Cerebellar cortex (tissue), 1 donor: ENCODE data around the gene PPTC7.
A peak's percentile ranks its signal among the peaks of the same experiment; 100 is the strongest.
"Not testable (repeated sequence)": the region's sequence is repeated elsewhere in the genome, so short reads cannot be mapped to it uniquely, and the experiment has no call there.

Source experiments
- DNase-seq: peaks from one replicate; pipeline ENCODE4 v3.0.0-alpha.2; 2015; ENCODE audit warnings: low spot score

Gene PPTC7

DNA sequence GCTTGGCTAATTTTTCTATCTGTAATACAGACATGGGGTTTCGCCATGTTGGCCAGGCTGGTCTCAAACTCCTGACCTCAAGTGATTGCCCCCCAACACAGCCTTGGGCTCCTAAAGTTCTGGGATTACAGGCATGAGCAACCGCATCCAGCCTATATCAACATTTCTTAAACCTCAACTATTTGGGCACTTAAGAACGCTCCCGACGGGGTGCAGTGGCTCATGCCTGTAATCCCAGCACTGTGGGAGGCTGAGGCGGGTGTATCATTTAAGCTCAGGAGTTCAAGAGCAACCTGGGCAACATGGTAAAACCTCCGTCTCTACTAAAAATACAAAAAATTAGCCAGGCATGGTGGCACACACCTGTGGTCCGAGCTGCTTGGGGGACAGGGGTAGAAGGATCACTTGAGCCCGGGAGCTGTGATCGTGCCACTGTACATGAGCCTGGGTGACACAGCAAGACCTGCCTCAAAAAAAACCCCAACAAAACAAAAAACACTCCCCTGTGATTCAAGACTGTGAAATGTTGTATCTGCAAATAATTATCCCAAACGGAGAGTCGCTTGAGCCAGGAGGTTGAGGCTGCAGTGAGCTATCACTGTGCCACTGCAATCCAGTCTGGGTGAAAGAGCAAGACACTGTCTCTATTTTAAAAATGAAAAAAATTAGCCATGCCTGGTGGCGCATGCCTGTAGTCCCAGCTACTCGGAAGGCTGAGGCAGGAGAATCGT, 21.5 kb downstream of the PPTC7 start:
- DNase-seq: no peak

DNA sequence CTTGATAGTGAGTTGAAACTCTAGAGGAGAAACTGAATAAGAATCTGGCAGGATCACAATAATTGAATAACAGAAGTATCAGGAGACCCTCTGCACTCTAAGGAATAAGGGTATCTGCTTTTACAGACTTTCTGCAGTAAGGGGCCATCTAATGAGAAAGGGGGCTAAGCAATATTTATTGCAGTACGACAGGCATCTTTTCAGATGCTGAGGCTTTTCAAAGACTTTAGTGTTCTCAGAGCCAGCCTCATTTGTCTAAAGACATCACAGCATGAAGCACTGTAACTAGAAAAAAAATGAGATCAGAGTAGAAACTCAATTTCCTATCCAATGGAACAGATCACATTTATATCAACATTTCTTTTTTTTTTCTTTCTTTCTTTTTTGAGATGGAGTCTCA, 22.2 kb downstream of the PPTC7 start:
- DNase-seq: no peak

DNA sequence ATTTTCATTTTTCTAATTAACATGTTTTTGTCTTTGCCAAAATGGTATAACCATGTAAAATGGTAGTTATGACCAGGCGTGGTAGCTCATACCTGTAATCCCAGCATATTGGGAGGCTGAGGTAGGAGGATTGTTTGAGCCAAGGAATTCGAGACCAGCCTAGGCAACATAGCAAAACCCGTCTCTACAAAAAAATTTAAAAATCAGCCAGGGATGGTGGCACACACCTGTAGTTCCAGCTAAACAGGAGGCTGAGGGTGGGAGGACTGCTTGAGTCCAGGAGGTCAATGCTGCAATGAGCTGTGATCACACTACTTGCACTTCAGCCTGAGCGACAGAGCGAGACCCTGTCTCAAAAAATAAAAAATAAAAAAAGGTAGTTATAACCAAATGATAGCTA, 23.1 kb downstream of the PPTC7 start:
- DNase-seq: no peak

DNA sequence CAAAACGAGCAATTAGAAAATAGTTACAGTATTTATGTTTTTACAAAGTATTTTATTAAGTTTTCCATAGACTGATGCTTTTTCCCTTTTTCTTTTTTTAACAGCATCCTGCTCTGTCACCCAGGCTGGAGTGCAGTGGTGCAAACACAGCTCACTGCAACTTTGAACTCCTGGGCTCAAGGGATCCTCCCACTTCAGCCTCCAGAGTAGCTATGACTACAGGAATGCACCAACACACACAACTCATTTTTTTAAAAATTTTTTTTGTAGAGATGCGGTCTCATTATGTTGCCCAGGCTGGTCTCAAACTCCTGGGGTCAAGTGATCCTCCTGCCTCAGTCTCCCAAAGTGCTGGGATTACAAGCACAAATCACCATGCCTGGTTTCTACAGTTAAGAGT, 24.2 kb downstream of the PPTC7 start:
- not testable (repeated sequence) for DNase-seq

DNA sequence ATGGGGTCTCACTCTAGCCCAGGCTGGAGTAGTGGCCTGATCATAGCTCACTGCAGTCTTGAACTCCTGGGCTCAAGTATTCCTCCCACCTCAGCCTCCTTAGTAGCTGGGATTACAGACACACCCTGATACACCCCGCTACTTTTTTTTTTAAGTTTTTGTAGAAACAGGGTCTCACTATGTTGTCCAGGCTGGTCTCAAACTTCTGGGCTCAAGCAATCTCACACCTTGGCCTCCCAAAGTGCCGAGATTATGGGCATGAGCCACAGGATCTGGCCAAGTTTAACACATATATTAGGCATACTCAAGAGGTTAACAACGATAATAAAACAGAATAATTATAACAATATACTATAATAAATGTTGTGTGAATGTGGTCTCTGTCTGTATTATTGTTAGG, 25.8 kb downstream of the PPTC7 start:
- DNase-seq: no peak

DNA sequence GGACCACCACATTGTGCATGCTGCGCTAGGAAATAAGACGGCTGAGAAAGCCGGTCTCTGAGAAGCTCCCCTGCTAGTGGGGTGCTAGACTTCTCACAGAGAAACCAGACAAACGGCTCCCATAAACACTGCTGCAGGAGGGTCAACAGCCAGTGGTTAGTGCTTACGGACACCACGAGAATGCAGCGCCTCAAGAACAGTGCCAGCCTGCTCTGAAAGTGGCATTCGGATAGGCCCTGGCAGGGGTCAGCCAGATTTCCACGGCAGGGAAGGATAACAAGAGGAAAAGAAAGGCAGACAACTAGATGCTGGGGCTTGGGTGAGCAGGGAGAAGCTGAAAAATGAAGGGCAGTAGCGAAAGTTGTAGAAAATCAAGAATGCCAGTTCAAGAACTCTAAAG, 26.4 kb downstream of the PPTC7 start:
- no peak for DNase-seq

DNA sequence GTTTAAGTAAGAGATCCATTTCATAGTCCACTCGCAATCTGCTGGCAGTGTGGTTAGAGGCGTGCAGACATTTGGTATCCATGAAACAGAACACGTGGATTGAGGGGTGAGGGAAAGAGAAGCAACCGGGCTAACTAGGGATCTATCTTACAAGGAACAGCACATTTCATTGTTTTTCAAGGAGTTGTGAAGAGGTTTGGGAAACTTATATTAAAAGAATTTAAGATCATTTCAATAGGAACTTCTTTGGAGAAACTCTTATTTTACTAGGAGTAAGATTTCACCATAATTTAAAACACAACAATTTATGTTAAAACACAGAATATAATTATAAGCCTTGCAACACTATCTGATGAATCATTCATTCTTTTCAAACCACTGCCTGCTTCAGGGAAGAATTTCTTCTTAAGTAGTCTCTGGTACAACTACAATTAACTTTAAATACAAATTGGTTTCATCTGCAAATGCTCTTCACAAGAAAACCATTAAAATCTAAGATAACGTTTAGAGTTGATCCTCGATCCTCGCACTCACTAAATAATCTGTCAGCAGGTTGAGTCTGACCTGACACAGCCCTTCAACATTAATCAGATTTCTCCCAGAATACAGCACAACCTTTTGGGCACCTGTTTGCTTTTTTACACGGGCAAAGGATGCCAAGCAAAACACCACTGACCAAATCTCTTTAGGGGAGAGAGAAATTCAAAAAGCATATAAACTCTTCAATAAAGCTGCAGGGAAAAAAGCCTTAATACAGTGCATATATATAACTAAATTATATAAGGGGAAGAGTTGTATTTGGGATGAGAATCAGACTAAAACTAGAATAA, 27.3 kb downstream of the PPTC7 start:
- no peak for DNase-seq

DNA sequence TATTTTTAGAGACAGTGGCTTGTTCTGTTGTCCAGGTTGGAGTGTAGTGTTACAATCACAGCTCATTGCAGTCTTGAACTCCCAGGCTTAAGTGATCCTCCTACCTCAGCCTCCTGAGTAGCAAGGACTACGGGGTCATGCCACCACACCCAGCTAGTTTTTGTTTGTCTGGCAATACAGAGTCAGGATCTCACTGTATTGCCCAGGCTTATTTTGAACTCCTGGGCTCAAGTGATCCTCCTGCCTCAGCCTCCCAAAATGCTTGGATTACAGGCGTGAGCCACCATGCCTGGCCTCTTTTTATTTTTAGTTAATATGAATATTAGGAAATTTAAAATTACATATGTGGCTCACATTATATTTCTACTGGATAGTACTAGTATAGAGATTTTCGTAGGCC, 28.9 kb downstream of the PPTC7 start:
- DNase-seq: no peak

DNA sequence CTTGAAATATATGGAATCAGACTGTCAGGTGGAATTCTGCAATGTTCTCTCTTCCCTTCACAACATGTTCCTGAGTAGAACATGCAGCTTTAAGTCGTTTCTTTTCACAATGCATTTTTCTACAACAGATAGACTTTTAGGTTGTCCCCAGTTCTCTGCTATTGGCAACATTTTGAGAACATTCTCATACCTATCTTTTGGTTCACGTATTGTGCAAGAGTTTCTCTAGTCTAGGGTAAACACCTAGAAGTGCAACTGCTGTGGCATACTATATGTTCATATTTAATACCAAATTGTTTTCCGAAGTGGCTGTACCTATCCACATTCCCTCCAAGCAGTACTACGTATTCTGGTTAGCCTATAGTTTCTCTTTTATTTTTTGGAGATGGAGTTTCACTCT, 32.1 kb downstream of the PPTC7 start:
- DNase-seq: no peak

DNA sequence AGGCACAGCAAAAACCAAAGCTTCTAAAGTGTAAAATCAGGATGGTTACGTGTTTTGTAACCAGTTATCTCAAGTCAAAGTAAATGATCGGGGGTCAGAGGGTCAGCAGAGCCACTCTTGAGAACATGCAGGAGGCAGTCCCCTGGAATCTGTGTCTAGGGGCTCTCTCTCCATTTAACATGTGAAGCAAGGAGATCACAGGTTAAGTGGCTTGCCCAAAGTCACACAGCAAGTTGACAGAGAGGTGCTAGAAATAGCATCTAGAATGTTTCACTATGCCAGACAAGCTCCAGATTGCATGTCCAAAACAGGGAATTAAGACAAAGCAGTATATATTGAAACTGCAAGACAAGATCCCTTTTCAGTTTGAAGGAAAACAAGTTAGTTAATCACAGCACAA, 33.4 kb downstream of the PPTC7 start:
- DNase-seq: no peak

DNA sequence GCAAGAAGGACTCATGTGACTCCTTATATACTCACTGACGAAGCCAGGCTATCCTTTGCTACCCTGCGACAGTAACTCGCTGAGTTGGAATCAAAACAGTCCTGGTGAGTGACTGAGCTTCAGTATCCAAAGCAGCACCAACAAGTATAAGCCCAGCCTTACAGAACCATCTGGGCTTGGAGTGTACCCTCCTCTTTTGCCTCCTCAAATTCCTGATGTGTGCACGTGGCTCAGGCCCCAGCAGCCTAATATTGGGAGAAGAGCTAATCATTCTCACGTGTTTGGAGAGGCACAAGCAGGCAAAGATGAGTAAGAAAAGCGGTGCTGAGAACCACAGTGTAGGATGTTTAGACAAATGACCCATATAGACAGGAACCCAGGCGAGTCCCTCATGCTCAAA, 34.4 kb downstream of the PPTC7 start:
- no peak for DNase-seq

DNA sequence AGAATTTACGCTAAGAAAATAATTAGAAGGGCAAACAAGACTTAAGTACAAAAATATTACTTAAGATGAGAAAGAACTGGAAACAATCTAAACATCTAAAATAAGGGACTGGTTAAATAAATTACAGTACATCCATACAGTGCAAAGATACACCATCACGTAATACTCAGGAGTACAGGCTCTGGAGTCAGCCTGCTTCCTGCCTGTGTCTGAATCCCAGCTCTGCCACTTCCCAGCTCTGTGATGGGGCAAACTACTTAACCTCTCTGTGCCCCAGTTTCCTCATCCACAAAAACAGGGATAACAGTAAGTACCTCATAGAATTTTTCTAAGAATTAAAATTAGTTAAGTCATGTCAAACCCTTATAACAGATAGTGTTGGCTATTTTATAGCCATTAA, 36.0 kb downstream of the PPTC7 start:
- no peak for DNase-seq

DNA sequence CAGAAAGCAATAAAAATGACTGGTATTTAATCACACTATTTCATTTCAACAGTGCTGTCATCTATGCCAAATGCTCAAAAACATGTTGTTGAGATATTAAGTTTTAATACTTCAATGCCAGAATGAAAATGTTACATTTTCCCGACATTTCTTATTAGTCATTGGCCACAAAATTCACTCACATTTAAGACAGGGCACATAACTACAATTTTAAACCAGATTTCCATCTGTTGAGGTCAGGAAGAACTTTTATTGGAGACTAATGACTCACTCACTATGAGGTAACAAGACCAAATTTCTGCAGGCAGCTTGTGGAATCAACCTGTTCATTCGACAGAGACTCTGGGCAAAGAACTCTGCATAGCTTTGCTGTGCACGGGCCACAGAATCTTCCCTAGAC, 36.8 kb downstream of the PPTC7 start:
- no peak for DNase-seq

DNA sequence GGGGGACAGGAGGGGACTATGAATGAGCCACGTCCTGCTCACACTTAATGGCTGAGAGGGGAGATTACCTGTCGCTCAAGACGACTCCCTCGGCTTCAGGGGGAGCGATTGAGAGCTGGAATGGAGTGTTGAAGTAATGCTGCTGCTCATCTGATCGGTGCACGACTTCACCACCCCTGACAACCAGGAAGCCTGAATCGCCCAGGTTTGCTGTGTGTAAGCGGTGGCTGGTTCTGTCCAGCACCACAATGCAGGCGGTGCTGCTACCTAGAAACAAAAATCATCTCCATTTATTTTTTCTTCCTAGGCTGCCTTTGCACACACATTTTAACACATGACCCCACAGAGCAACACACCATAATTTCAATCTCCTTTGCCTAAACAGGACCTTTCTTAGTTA, 37.3 kb downstream of the PPTC7 start:
- no peak for DNase-seq

DNA sequence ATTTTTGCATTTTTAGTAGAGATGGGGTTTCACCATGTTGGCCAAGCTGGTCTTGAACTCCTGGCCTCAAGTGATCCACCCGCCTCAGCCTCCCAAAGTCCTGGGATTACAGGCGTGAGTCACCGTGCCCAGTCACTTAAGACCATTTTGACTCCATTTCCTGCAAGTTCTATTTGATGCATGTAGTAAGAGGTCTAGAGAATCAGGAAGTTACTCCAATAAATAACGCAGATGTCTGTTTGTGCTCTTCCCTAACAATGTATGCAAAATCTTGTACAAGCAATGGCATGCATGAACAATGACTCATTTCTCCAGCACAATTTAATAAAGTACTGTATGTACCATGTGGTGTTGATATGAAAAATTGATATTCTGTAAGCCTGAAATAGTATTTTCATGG, 37.9 kb downstream of the PPTC7 start:
- DNase-seq: not testable (repeated sequence)

DNA sequence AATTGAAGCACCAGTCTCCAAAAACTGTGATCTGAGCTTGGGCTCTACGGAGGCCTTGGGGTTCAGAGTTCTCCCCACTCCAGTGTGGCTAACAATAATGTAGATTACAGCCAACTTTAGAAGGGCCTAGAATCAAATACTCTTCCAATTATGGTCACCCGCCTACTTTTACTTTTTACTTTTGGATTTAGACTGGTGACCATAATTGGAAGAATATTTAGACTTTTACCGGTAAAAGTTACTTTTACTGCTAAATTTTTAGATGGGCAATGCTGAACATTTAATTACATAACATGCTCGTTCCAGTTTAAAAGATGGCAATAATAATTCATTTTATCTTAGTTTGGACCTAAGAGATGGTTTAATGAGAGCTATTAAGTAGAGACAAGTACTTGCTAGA, 39.2 kb downstream of the PPTC7 start:
- DNase-seq: no peak

DNA sequence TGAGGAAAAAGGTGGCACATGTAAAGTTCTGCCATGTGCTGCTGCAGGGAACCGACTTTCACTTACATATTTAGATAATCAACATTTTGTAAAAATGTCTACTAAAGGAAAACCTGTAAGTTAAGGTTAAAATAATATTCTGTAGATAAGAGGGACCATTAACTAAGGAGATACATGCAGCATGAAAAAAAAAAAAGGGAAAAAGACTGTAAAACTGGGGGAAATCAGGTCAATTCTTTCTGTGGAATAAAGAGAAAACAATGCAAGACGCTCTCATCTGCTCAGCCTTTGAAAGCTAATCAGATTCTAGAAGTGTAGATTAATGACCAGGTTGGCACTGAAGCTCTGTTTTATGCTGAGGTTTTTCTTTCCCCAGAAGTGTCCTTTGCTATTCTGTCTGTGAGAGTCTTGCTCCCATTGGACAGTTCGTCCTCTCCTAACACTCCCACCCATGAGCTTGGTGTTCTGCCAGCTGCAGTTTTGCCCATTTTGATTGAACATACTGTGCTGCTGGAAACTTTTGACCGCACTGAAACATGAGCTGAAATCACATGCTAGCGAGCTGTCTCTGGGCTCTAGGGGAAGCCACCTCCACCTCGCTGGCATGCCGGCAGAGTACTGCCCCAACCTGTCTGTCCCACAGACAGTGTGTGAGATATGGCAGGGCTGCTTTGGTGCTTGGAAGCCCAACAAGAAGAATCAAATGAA, 39.7 kb downstream of the PPTC7 start:
- peak; percentile 80 for DNase-seq

DNA sequence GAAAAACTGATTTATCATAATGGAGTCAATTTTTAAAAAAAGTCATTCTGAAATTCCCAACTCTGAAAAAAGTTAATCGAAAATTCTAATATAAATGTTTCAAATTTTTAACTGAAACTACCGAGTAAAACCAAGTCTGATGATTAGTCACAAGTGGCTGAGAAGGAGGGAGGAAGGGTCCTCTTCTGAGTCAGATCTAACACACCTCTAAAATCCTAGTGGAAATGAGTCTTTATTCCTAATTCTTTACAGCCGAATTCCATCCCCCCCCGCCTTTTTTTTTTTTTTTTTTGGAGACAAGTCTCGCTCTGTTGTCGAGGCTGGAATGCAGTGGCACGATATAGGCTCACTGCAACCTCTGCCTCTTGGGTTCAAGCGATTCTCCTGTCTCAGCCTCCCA, 43.1 kb downstream of the PPTC7 start:
- DNase-seq: no peak

DNA sequence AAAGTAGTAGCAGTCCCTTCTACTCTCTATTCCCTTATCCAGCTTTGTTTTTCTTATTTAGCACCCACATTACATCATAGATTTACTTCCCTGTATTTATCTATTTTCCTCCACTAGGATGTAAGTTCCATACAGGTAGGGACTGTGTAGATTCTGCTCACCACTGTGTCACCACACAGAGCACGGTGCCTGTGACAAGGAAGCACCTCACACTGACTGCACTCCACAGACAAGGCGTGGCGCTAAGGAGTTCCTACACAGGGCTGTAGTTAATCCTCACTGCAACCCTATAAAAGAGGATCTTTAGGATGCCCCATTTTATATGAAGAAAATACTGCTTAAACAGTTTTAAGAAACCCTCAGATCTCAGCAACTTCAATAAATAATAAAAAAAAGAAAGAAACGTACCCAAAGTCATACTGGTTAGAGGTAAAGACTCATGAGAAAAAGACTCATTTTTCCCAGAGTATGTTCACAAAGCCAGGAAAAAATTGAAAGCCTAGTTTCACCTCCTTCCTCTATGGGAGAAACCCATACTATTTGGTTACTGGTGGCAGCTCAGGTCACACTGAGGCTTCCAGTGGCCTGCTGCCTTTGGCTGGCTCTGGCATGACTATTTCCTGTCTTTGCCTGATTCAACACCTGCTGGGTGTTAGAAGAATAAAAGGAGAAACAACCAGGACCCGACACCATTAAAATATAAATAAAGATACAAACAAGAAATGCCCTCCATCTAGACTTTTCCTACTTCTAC, 44.1 kb downstream of the PPTC7 start:
- no peak for DNase-seq

DNA sequence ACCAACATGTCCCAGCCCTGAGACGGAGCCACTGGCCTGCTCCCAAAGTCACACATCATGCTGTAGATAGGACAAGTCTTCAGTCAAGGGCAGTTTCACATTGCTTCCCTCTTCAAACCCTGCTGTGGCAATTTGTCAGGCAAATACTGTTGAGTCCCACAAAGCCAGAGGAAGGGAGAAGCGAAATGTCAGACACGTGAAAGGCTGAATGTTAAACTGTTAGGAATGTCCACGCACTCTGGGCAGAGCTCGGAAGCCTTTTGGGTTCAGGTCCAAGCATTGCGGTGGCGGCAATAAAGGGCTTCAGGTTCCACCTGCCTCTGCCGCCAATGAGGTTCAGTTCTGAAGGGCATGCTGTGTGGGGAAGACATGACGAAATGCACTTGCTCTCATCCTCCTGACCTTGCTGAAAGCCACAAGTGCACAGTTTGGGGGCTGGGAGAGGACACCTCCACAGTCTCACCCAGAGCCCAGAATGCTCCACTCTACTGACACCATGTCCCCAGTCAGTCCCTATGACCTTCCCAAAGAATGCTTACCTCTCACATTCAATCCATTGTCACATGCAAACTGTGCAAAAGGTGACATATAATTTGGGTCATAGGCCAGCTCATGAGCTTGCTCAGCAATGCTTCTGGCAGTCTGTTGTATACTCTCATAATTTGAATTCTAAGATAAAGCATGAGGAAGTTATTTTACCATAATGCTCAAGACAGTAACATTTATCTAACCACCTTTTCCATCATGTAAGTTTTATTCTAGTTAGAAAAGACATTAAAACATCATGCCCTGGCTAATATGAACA, 45.3 kb downstream of the PPTC7 start:
- DNase-seq: peak; percentile 32

DNA sequence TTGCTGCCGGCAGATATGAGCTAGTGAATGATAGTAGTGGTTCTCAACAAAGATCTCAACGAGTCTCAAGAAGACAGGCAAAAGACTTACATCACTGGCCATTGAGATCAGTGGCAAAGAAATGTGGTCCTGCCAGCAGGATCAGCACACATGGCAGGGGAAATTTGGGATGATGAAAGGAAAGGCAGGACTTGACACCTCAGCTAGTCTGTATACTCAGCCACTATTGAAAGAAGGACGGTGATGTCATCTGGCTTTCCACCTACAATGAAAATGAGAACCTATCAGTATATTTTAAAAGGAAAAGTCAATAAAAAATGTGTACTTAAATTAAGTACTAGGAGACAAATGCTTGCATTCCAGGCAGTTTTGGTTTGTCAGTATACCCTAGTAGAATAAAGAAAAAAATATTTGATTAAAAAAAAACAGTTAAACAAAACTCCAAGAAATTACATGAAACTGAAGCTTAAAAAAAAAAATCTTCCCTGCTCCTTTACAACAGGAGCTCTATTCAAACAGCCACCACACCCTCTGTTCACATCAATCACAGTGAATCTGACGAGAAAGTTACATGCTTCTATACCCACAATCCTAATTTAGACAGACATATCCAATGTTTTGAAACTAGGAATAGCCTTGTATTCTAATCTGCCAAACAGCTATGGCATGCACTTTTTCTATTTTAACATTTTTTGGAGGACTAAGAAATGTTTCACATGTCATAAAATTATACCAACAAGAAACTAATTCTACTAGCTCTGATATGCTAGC, 46.1 kb downstream of the PPTC7 start:
- no peak for DNase-seq
